ENCODE data around the gene MZB1. TPM values are rescaled to one million over a fixed set of nuclear protein-coding genes. Genes with fewer than 3 reads are reported as not detected.
"Not testable (repeated sequence)": the region's sequence is repeated elsewhere in the genome, so short reads cannot be mapped to it uniquely, and the experiment has no call there.

The MZB1 gene
- total RNA-seq, 1 donor from 2014 or later: not detected

- TF ChIP-seq, protein P1, sequence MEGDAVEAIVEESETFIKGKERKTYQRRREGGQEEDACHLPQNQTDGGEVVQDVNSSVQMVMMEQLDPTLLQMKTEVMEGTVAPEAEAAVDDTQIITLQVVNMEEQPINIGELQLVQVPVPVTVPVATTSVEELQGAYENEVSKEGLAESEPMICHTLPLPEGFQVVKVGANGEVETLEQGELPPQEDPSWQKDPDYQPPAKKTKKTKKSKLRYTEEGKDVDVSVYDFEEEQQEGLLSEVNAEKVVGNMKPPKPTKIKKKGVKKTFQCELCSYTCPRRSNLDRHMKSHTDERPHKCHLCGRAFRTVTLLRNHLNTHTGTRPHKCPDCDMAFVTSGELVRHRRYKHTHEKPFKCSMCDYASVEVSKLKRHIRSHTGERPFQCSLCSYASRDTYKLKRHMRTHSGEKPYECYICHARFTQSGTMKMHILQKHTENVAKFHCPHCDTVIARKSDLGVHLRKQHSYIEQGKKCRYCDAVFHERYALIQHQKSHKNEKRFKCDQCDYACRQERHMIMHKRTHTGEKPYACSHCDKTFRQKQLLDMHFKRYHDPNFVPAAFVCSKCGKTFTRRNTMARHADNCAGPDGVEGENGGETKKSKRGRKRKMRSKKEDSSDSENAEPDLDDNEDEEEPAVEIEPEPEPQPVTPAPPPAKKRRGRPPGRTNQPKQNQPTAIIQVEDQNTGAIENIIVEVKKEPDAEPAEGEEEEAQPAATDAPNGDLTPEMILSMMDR (IDR thresholded peaks at IDR 0.05; ENCODE audit: partially characterized antibody, unreplicated experiment): no peak
- Mint-ChIP-seq H3K27me3 (ENCODE audit: unreplicated experiment) (no peaks in the 10 kb centered on the region), H3K4me1 (ENCODE audit: low read depth, unreplicated experiment) (peaks cover 8% of the 10 kb centered on the region), H3K4me3 (ENCODE audit: unreplicated experiment) (no peak overlapping the region), H3K9me3 (ENCODE audit: unreplicated experiment) (no peaks in the 10 kb centered on the region), H3K27ac (ENCODE audit: unreplicated experiment) (no peak overlapping the region), H3K36me3 (ENCODE audit: unreplicated experiment) (peaks cover 6% of the 10 kb centered on the region)
- no peak for DNase-seq
Measured at GRCh38 chr5:139354186-139354585, 35.5 kb downstream of the MZB1 start.

GRCh38 chr5:139347863-139348262, 41.9 kb downstream of the MZB1 start:
- DNase-seq; H3K36me3 Mint-ChIP-seq (ENCODE audit: unreplicated experiment); H3K27me3 Mint-ChIP-seq (ENCODE audit: unreplicated experiment); H3K27ac Mint-ChIP-seq (ENCODE audit: unreplicated experiment); H3K9me3 Mint-ChIP-seq (ENCODE audit: unreplicated experiment); H3K4me3 Mint-ChIP-seq (ENCODE audit: unreplicated experiment): not testable (repeated sequence)
- H3K4me1 Mint-ChIP-seq (ENCODE audit: low read depth, unreplicated experiment): peaks cover 17% of the 10 kb centered on the region

DNA sequence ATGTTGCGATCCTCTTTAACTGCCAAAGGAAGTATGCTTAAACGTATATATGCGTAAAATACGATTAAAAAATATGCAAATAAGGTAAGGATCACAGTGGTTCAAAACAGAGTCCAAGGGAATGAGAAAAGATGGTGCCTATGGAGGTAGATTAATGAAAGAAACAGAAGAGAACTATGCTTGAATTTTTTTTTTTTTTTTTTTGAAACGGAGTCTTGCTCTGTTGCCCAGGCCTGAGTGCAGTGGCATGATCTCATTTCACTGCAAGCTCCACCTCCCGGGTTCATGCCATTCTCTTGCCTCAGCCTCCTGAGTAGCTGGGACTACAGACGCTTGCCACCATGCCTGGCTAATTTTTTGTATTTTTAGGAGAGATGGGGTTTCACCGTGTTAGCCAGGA, 44.3 kb downstream of the MZB1 start:
- H3K36me3 Mint-ChIP-seq (ENCODE audit: unreplicated experiment); H3K27me3 Mint-ChIP-seq (ENCODE audit: unreplicated experiment); DNase-seq; H3K27ac Mint-ChIP-seq (ENCODE audit: unreplicated experiment); H3K9me3 Mint-ChIP-seq (ENCODE audit: unreplicated experiment): not testable (repeated sequence)
- peak overlapping the region; percentile 21 for H3K4me3 Mint-ChIP-seq (ENCODE audit: unreplicated experiment)
- peaks cover 21% of the 10 kb centered on the region for H3K4me1 Mint-ChIP-seq (ENCODE audit: low read depth, unreplicated experiment)

DNA sequence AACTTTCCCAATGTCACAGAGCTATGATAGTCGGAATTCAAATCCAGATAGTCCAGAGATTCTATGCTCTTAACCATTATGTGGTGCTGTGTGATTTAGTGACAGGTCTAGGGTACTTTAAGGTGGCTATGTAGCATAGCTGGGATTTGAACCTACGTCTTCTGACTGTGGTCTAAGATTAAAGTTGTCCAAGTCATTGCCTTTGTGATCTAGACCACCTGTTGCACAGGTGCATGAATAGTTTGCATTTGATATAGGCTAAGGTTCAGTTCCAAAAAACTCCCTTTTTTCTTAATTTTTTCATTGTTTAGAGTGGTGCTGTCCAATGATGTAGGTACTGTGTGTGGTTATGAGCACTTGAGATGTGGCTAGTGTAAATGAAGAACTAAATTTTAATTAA, 45.5 kb downstream of the MZB1 start:
- Mint-ChIP-seq H3K4me1 (ENCODE audit: low read depth, unreplicated experiment) (peaks cover 21% of the 10 kb centered on the region), H3K27me3 (ENCODE audit: unreplicated experiment) (peaks cover 7% of the 10 kb centered on the region), H3K36me3 (ENCODE audit: unreplicated experiment) (no peaks in the 10 kb centered on the region), H3K27ac (ENCODE audit: unreplicated experiment) (no peak overlapping the region), H3K9me3 (ENCODE audit: unreplicated experiment) (peaks cover 9% of the 10 kb centered on the region), H3K4me3 (ENCODE audit: unreplicated experiment) (peak overlapping the region; percentile 99)
- DNase-seq: no peak
- TF ChIP-seq, protein P1 (IDR thresholded peaks at IDR 0.05; ENCODE audit: partially characterized antibody, unreplicated experiment): no peak

GRCh38 chr5:139343476-139343875, 46.2 kb downstream of the MZB1 start:
- Mint-ChIP-seq H3K4me1 (ENCODE audit: low read depth, unreplicated experiment) (peaks cover 19% of the 10 kb centered on the region), H3K4me3 (ENCODE audit: unreplicated experiment) (peak overlapping the region; percentile 99), H3K27ac (ENCODE audit: unreplicated experiment) (peak overlapping the region; percentile 17), H3K9me3 (ENCODE audit: unreplicated experiment) (peaks cover 9% of the 10 kb centered on the region), H3K36me3 (ENCODE audit: unreplicated experiment) (no peaks in the 10 kb centered on the region), H3K27me3 (ENCODE audit: unreplicated experiment) (peaks cover 7% of the 10 kb centered on the region)
- DNase-seq: no peak
- TF ChIP-seq, protein P1 (IDR thresholded peaks at IDR 0.05; ENCODE audit: partially characterized antibody, unreplicated experiment): no peak

- peak overlapping the region; percentile 99 for H3K4me3 Mint-ChIP-seq (ENCODE audit: unreplicated experiment)
- no peaks in the 10 kb centered on the region for H3K36me3 Mint-ChIP-seq (ENCODE audit: unreplicated experiment)
- H3K27ac Mint-ChIP-seq (ENCODE audit: unreplicated experiment): peak overlapping the region; percentile 100
Measured at GRCh38 chr5:139342423-139342723, 47.3 kb downstream of the MZB1 start.

More at GRCh38 chr5:139342423-139342723, 47.3 kb downstream of the MZB1 start:
- Mint-ChIP-seq H3K9me3 (ENCODE audit: unreplicated experiment) (peaks cover 9% of the 10 kb centered on the region), H3K27me3 (ENCODE audit: unreplicated experiment) (peaks cover 7% of the 10 kb centered on the region), H3K4me1 (ENCODE audit: low read depth, unreplicated experiment) (peaks cover 19% of the 10 kb centered on the region)
- no peak for DNase-seq
- TF ChIP-seq, protein P1 (IDR thresholded peaks at IDR 0.05; ENCODE audit: partially characterized antibody, unreplicated experiment): no peak

Measured in glutamatergic neuron (in vitro differentiated cells).